GM12878 (cell line): ENCODE data around the gene LDLR. TPM values are rescaled to one million over a fixed set of nuclear protein-coding genes. Genes with fewer than 3 reads are reported as not detected.
A peak's percentile ranks its signal among the peaks of the same experiment; 100 is the strongest.

Experiments used
- EZH2 ChIP-seq: IDR thresholded peaks from 2 replicates; pipeline ENCODE4 v1.6.1; 2012; ENCODE audit warnings: low read depth, mild to moderate bottlenecking, control low read depth, inconsistent platforms, low read length, borderline replicate concordance; ENCODE audit not compliant: control insufficient read depth
- FOXM1 ChIP-seq: IDR thresholded peaks from 2 replicates; pipeline ENCODE4 v1.6.1; 2012; ENCODE audit warnings: low read depth, mild to moderate bottlenecking, inconsistent platforms, low read length, moderate library complexity
- GABPA ChIP-seq: IDR thresholded peaks from 2 replicates; pipeline ENCODE4 v1.6.1; 2014; ENCODE audit warnings: antibody characterized with exemption, low read depth, mild to moderate bottlenecking, inconsistent platforms
- HDAC2 ChIP-seq: fragments of 200-600 bp; sonication (generic); IDR thresholded peaks from 2 replicates; pipeline ENCODE4 v1.6.1; 2017
- JUND ChIP-seq: IDR thresholded peaks from 2 replicates; pipeline ENCODE4 v1.6.1; 2012; ENCODE audit warnings: low read depth, mild to moderate bottlenecking, low read length, improper control_type of control experiment, moderate library complexity
- NFXL1 ChIP-seq: fragments of 450-650 bp; IDR thresholded peaks from 2 replicates; pipeline ENCODE4 v1.6.1; 2017; ENCODE audit warnings: antibody characterized with exemption, mild to moderate bottlenecking, borderline replicate concordance
- RAD51 ChIP-seq: fragments of 450-650 bp; IDR thresholded peaks from 2 replicates; pipeline ENCODE4 v1.6.1; 2016; ENCODE audit warnings: moderate library complexity, mild to moderate bottlenecking, inconsistent platforms
- RCOR1 ChIP-seq: conservative IDR thresholded peaks from 2 replicates; pipeline ENCODE4 v1.6.1; 2012; ENCODE audit warnings: low read depth, low read length, improper control_type of control experiment
- SMAD5 ChIP-seq: IDR thresholded peaks from 2 replicates; pipeline ENCODE4 v1.6.1; 2016; ENCODE audit warnings: antibody characterized with exemption, low read depth
- SP1 ChIP-seq: IDR thresholded peaks from one replicate; pipeline ENCODE4 v1.6.1; 2011; ENCODE audit warnings: low read depth, low read length
- SRF ChIP-seq, 2 experiments: IDR thresholded peaks; 2 replicates each; pipeline ENCODE4 v1.6.1; 2011; ENCODE audit warnings: low read depth in 2 of 2, low read length in 2 of 2, mild to moderate bottlenecking in 1 of 2, moderate library complexity in 1 of 2
- SUPT20H ChIP-seq: IDR thresholded peaks from 2 replicates; pipeline ENCODE4 v1.6.1; 2011; ENCODE audit warnings: low read depth, mild to moderate bottlenecking, low read length, moderate library complexity, borderline replicate concordance; ENCODE audit not compliant: control insufficient read depth
- TCF12 ChIP-seq: IDR thresholded peaks from 2 replicates; pipeline ENCODE4 v1.6.1; 2011; ENCODE audit warnings: low read depth, mild to moderate bottlenecking, low read length
- polyA plus RNA-seq, 11 experiments: library from polyadenylated mRNA; depleted of rRNA in 4 of 11; unstranded in 6 of 11; stranded (reverse) in 5 of 11; fragments of >200 nt; fragmentation: Nextera tagmentation in 4 of 11; fragmentation: Illumina TruSeq in 1 of 11; extraction: Ambion mirVana in 4 of 11; extraction: Trizol in 1 of 11; gene quantifications; 1 replicate in 1 of 11; 2 replicates in 10 of 11; pipeline versions ENCODE4 v1.2.1 to v1.2.3, GENCODE V29; 2011 to 2016; ENCODE audit warnings: inconsistent platforms in 2 of 11, missing spikeins in 2 of 11, low read depth in 1 of 11
- total RNA-seq, 4 experiments: library from RNA; depleted of rRNA in 3 of 4; stranded (reverse); fragments of >200 nt in 3 of 4; fragmentation: Illumina TruSeq in 1 of 4; extraction: Trizol in 1 of 4; gene quantifications; 2 replicates each; pipeline versions ENCODE4 v1.2.1 to v1.2.3, GENCODE V29; 2013 to 2021
- TF ChIP-seq, protein P1 (sequence below): fragments of 450-650 bp; IDR thresholded peaks from 2 replicates; pipeline ENCODE4 v1.6.1; 2017; ENCODE audit warnings: mild to moderate bottlenecking
- TF ChIP-seq, protein P2 (sequence below): fragments of 450-650 bp; IDR thresholded peaks from 2 replicates; pipeline ENCODE4 v1.6.1; 2017; ENCODE audit warnings: borderline replicate concordance
- TF ChIP-seq, protein P3 (sequence below): fragments of 450-650 bp; IDR thresholded peaks from 2 replicates; pipeline ENCODE4 v1.6.1; 2016; ENCODE audit warnings: mild to moderate bottlenecking, moderate library complexity, borderline replicate concordance
- TF ChIP-seq, protein P4 (sequence below): IDR thresholded peaks from 2 replicates; pipeline ENCODE4 v1.6.1; 2012; ENCODE audit warnings: low read length, inconsistent platforms
- TF ChIP-seq, protein P5 (sequence below): fragments of 450-650 bp; IDR thresholded peaks from 2 replicates; pipeline ENCODE4 v1.6.1; 2017; ENCODE audit warnings: low read depth, mild to moderate bottlenecking, moderate library complexity

The LDLR gene
- total and polyA plus RNA-seq, 10 of the 15 experiments (the other 5 are each of a cell fraction or from before 2014, with no cell fraction given): 11.3 to 59.2 (median 27.3) TPM

DNA sequence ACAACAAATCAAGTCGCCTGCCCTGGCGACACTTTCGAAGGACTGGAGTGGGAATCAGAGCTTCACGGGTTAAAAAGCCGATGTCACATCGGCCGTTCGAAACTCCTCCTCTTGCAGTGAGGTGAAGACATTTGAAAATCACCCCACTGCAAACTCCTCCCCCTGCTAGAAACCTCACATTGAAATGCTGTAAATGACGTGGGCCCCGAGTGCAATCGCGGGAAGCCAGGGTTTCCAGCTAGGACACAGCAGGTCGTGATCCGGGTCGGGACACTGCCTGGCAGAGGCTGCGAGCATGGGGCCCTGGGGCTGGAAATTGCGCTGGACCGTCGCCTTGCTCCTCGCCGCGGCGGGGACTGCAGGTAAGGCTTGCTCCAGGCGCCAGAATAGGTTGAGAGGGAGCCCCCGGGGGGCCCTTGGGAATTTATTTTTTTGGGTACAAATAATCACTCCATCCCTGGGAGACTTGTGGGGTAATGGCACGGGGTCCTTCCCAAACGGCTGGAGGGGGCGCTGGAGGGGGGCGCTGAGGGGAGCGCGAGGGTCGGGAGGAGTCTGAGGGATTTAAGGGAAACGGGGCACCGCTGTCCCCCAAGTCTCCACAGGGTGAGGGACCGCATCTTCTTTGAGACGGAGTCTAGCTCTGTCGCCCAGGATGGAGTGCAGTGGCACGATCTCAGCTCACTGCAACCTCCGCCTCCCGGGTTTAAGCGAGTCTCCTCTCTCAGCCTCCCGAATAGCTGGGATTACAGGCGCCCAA lies at the start of gene LDLR (continued):
- TF ChIP-seq, protein P1, sequence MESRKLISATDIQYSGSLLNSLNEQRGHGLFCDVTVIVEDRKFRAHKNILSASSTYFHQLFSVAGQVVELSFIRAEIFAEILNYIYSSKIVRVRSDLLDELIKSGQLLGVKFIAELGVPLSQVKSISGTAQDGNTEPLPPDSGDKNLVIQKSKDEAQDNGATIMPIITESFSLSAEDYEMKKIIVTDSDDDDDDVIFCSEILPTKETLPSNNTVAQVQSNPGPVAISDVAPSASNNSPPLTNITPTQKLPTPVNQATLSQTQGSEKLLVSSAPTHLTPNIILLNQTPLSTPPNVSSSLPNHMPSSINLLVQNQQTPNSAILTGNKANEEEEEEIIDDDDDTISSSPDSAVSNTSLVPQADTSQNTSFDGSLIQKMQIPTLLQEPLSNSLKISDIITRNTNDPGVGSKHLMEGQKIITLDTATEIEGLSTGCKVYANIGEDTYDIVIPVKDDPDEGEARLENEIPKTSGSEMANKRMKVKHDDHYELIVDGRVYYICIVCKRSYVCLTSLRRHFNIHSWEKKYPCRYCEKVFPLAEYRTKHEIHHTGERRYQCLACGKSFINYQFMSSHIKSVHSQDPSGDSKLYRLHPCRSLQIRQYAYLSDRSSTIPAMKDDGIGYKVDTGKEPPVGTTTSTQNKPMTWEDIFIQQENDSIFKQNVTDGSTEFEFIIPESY: no peak
- TF ChIP-seq JUND (no peak), TCF12 (peak; percentile 25; the same call in 1 of the 2 replicates), RCOR1 (no peak), SP1 (peak; percentile 30), SUPT20H (no peak), HDAC2 (no peak), RAD51 (no peak), EZH2 (no peak), NFXL1 (no peak), GABPA (no peak), SRF (IDR thresholded peaks at IDR 0.05; ENCODE audit: low read depth in 2 of 2, low read length in 2 of 2) (no peak), SMAD5 (peak; percentile 71), FOXM1 (no peak)
- TF ChIP-seq, protein P2, sequence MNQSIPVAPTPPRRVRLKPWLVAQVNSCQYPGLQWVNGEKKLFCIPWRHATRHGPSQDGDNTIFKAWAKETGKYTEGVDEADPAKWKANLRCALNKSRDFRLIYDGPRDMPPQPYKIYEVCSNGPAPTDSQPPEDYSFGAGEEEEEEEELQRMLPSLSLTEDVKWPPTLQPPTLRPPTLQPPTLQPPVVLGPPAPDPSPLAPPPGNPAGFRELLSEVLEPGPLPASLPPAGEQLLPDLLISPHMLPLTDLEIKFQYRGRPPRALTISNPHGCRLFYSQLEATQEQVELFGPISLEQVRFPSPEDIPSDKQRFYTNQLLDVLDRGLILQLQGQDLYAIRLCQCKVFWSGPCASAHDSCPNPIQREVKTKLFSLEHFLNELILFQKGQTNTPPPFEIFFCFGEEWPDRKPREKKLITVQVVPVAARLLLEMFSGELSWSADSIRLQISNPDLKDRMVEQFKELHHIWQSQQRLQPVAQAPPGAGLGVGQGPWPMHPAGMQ: no peak
- TF ChIP-seq, protein P3, sequence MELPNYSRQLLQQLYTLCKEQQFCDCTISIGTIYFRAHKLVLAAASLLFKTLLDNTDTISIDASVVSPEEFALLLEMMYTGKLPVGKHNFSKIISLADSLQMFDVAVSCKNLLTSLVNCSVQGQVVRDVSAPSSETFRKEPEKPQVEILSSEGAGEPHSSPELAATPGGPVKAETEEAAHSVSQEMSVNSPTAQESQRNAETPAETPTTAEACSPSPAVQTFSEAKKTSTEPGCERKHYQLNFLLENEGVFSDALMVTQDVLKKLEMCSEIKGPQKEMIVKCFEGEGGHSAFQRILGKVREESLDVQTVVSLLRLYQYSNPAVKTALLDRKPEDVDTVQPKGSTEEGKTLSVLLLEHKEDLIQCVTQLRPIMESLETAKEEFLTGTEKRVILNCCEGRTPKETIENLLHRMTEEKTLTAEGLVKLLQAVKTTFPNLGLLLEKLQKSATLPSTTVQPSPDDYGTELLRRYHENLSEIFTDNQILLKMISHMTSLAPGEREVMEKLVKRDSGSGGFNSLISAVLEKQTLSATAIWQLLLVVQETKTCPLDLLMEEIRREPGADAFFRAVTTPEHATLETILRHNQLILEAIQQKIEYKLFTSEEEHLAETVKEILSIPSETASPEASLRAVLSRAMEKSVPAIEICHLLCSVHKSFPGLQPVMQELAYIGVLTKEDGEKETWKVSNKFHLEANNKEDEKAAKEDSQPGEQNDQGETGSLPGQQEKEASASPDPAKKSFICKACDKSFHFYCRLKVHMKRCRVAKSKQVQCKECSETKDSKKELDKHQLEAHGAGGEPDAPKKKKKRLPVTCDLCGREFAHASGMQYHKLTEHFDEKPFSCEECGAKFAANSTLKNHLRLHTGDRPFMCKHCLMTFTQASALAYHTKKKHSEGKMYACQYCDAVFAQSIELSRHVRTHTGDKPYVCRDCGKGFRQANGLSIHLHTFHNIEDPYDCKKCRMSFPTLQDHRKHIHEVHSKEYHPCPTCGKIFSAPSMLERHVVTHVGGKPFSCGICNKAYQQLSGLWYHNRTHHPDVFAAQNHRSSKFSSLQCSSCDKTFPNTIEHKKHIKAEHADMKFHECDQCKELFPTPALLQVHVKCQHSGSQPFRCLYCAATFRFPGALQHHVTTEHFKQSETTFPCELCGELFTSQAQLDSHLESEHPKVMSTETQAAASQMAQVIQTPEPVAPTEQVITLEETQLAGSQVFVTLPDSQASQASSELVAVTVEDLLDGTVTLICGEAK: no peak
- TF ChIP-seq, protein P4, sequence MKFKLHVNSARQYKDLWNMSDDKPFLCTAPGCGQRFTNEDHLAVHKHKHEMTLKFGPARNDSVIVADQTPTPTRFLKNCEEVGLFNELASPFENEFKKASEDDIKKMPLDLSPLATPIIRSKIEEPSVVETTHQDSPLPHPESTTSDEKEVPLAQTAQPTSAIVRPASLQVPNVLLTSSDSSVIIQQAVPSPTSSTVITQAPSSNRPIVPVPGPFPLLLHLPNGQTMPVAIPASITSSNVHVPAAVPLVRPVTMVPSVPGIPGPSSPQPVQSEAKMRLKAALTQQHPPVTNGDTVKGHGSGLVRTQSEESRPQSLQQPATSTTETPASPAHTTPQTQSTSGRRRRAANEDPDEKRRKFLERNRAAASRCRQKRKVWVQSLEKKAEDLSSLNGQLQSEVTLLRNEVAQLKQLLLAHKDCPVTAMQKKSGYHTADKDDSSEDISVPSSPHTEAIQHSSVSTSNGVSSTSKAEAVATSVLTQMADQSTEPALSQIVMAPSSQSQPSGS: 0 out of 2 replicates have a peak, but pooled peaks have one; percentile 5
- TF ChIP-seq, protein P5, sequence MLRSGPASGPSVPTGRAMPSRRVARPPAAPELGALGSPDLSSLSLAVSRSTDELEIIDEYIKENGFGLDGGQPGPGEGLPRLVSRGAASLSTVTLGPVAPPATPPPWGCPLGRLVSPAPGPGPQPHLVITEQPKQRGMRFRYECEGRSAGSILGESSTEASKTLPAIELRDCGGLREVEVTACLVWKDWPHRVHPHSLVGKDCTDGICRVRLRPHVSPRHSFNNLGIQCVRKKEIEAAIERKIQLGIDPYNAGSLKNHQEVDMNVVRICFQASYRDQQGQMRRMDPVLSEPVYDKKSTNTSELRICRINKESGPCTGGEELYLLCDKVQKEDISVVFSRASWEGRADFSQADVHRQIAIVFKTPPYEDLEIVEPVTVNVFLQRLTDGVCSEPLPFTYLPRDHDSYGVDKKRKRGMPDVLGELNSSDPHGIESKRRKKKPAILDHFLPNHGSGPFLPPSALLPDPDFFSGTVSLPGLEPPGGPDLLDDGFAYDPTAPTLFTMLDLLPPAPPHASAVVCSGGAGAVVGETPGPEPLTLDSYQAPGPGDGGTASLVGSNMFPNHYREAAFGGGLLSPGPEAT: peak; percentile 41; the same call in 1 of the 2 replicates
